ENCODE results near the gene TCAP. TPM values are rescaled to one million over a fixed set of nuclear protein-coding genes. Genes with fewer than 3 reads are reported as not detected.

Gene TCAP
- total RNA-seq, 1 donor, result 0.36 TPM

DNA sequence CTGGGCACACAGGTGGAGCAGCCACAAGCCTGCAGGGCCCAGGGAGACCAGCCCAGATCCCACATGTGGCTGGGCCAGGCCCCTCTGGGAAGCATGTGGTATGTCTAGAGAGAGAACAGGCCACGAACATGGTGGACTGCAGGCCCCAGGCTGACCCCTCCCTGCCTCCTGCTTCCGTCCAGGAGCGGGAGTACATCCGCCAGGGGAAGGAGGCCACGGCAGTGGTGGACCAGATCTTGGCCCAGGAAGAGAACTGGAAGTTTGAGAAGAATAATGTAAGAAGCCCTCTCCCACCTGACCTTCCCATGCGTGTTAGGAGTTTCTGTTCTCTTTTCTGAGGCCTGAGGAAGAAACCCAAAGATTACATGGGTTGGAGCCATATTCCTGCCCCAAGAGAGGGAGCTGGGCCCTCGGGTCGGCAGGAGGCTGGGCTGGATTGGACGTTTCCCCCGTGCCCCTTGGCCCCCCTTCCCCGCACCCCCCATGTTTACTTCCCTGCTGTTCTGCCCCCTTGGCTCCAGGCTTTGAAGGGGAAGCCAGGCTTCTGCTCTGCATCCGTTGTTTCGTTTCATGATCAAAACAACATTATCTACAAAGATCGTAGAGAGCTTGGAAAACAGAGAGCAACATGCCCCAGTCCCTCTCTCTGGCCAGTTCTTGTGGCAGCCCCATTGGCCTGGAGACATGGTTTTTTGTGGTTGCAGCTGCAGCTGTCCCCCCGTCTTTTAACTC, 5.7 kb upstream of the TCAP start:
- Histone ChIP-seq H3K79me2 (ENCODE audit: insufficient read depth, low read length) (no peaks in the 10 kb centered on the region), H3K27me3 (ENCODE audit: insufficient read depth, low read length) (no peaks in the 10 kb centered on the region), H3K9me3 (ENCODE audit: low read depth, low read length) (no peaks in the 10 kb centered on the region), H3K4me2 (ENCODE audit: insufficient read depth, low read length) (no peak overlapping the region), H3K4me3 (ENCODE audit: insufficient read depth, low read length) (no peak overlapping the region), H3K4me1 (ENCODE audit: insufficient read depth, low read length) (no peaks in the 10 kb centered on the region), H3K27ac (ENCODE audit: low read depth, low read length) (no peak overlapping the region), H3K36me3 (ENCODE audit: insufficient read depth, low read length) (peaks cover 4% of the 10 kb centered on the region), H4K20me1 (ENCODE audit: insufficient read depth, low read length) (peaks cover 14% of the 10 kb centered on the region), H2AFZ (ENCODE audit: low read length) (no peak overlapping the region)
- TF ChIP-seq, protein P1, sequence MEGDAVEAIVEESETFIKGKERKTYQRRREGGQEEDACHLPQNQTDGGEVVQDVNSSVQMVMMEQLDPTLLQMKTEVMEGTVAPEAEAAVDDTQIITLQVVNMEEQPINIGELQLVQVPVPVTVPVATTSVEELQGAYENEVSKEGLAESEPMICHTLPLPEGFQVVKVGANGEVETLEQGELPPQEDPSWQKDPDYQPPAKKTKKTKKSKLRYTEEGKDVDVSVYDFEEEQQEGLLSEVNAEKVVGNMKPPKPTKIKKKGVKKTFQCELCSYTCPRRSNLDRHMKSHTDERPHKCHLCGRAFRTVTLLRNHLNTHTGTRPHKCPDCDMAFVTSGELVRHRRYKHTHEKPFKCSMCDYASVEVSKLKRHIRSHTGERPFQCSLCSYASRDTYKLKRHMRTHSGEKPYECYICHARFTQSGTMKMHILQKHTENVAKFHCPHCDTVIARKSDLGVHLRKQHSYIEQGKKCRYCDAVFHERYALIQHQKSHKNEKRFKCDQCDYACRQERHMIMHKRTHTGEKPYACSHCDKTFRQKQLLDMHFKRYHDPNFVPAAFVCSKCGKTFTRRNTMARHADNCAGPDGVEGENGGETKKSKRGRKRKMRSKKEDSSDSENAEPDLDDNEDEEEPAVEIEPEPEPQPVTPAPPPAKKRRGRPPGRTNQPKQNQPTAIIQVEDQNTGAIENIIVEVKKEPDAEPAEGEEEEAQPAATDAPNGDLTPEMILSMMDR (IDR thresholded peaks at IDR 0.05; ENCODE audit: extremely low read depth, low read depth, low read length), result no peak
- DNase-seq (ENCODE audit: insufficient read length, low spot score, missing footprints), result peak; percentile 63

DNA sequence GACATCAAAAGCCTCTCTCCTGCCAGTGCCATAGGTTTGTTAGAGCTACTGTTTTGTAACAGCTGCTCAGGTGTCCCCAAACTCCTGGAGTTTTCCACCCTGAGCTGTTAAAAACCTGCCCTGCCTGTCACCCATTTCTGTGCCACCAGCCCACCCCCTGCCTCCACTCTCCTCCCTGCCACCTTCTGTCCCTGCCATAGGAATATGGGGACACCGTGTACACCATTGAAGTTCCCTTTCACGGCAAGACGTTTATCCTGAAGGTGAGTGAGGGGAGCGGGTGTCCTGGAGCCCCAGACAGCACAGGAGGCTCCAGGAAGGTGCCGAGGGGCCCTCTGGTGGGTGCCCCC, 5.2 kb upstream of the TCAP start:
- Histone ChIP-seq H4K20me1 (ENCODE audit: insufficient read depth, low read length) (peaks cover 10% of the 10 kb centered on the region), H3K27me3 (ENCODE audit: insufficient read depth, low read length) (peaks cover 4% of the 10 kb centered on the region), H3K36me3 (ENCODE audit: insufficient read depth, low read length) (peaks cover 4% of the 10 kb centered on the region), H3K4me1 (ENCODE audit: insufficient read depth, low read length) (no peaks in the 10 kb centered on the region), H2AFZ (ENCODE audit: low read length) (no peak overlapping the region), H3K27ac (ENCODE audit: low read depth, low read length) (no peak overlapping the region), H3K4me3 (ENCODE audit: insufficient read depth, low read length) (no peak overlapping the region), H3K79me2 (ENCODE audit: insufficient read depth, low read length) (no peaks in the 10 kb centered on the region), H3K4me2 (ENCODE audit: insufficient read depth, low read length) (no peak overlapping the region), H3K9me3 (ENCODE audit: low read depth, low read length) (no peaks in the 10 kb centered on the region)
- peak; percentile 65 for DNase-seq (ENCODE audit: insufficient read length, low spot score, missing footprints)
- TF ChIP-seq, protein P1 (IDR thresholded peaks at IDR 0.05; ENCODE audit: extremely low read depth, low read depth, low read length), result no peak

DNA sequence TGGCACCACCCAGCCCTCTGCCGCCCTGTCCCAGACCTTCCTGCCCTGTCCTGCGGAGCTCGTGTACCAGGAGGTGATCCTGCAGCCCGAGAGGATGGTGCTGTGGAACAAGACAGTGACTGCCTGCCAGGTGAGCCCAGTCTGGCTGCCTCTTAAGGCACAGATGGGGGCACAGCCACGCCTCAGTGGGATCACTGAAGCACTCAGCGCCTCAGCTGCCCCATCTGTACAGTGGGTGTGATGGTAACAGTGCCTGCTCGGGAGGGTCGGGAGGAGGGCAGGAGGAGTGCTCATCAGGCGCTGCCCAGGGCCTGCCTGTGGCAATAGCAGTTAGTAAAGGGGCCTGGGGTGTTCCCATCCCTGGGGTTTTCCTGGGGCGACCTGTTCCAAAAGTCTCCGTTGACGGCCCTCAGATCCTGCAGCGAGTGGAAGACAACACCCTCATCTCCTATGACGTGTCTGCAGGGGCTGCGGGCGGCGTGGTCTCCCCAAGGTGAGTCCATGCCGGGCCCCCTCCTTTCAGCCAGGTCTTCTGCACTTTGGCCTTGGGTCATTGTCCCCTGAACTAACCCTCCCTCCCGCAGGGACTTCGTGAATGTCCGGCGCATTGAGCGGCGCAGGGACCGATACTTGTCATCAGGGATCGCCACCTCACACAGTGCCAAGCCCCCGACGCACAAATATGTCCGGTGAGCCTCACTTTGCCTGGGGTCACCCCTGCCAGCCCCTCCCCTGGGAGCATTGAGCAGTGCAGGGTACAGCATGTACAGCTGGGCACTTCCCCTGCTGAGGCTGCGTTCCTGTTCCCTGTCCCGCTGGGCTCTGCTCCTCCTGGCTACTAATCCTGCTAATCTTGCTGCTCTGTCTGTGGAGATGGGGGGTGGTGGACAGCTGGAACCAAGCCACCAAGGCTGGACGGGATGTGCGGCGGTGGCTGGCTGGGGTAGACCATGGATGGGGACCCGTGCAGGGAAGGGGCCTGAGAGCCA, 4.5 kb upstream of the TCAP start:
- peak; percentile 76 for DNase-seq (ENCODE audit: insufficient read length, low spot score, missing footprints)
- Histone ChIP-seq H4K20me1 (ENCODE audit: insufficient read depth, low read length) (peaks cover 10% of the 10 kb centered on the region), H3K9me3 (ENCODE audit: low read depth, low read length) (no peaks in the 10 kb centered on the region), H3K27ac (ENCODE audit: low read depth, low read length) (no peak overlapping the region), H3K27me3 (ENCODE audit: insufficient read depth, low read length) (peaks cover 10% of the 10 kb centered on the region), H3K4me2 (ENCODE audit: insufficient read depth, low read length) (no peak overlapping the region), H3K4me1 (ENCODE audit: insufficient read depth, low read length) (no peaks in the 10 kb centered on the region), H3K79me2 (ENCODE audit: insufficient read depth, low read length) (no peaks in the 10 kb centered on the region), H3K4me3 (ENCODE audit: insufficient read depth, low read length) (no peak overlapping the region), H3K36me3 (ENCODE audit: insufficient read depth, low read length) (peaks cover 4% of the 10 kb centered on the region), H2AFZ (ENCODE audit: low read length) (no peak overlapping the region)
- TF ChIP-seq, protein P1 (IDR thresholded peaks at IDR 0.05; ENCODE audit: extremely low read depth, low read depth, low read length), result no peak
